HL-60/S4 (cell line): ENCODE measurements around the gene RASSF10.

ENCODE experiments used
- in situ Hi-C: fragments of 300-500 bp; cut with MboI; formaldehyde crosslinking; loops from 2 replicates; pipeline ENCODE4 v1.14.3; 2022; ENCODE audit warnings: low sequenced_read_pairs

Gene RASSF10

GRCh38 chr11:13008625-13009475, at the start of gene RASSF10:
RASSF10 (plus strand) TSS chr11:13009316; CDS start chr11:13009577, 261 bp downstream.
- in situ Hi-C loops, result no loop called here

GRCh38 chr11:12961615-12962014, 47.5 kb upstream of the RASSF10 start:
- in situ Hi-C loops, result loop anchor here (25.0 kb wide), 1 partner anchor 376 kb away; no protein-coding TSS in a partner anchor

- in situ Hi-C loops, result loop anchor here (25.0 kb wide), 1 partner anchor 375 kb away; no protein-coding TSS in a partner anchor
Measured at GRCh38 chr11:12962306-12962705, 46.8 kb upstream of the RASSF10 start.

- in situ Hi-C loops, result loop anchor here (25.0 kb wide), 1 partner anchor 374 kb away; no protein-coding TSS in a partner anchor
Measured at GRCh38 chr11:12963051-12963450, 46.1 kb upstream of the RASSF10 start.

- in situ Hi-C loops, result loop anchor here (25.0 kb wide), 1 partner anchor 373 kb away; no protein-coding TSS in a partner anchor
Measured at GRCh38 chr11:12963792-12964536, 45.2 kb upstream of the RASSF10 start.

GRCh38 chr11:12964650-12965049, 44.5 kb upstream of the RASSF10 start:
- in situ Hi-C loops, result loop anchor here (25.0 kb wide), 1 partner anchor 373 kb away; no protein-coding TSS in a partner anchor

- in situ Hi-C loops, result loop anchor here (25.0 kb wide), 1 partner anchor 371 kb away; no protein-coding TSS in a partner anchor
Measured at GRCh38 chr11:12966002-12966401, 43.1 kb upstream of the RASSF10 start.

- in situ Hi-C loops, result loop anchor here (25.0 kb wide), 1 partner anchor 369 kb away; no protein-coding TSS in a partner anchor
Measured at GRCh38 chr11:12968101-12968500, 41.0 kb upstream of the RASSF10 start.

- in situ Hi-C loops, result loop anchor here (25.0 kb wide), 1 partner anchor 368 kb away; no protein-coding TSS in a partner anchor
Measured at GRCh38 chr11:12968826-12969225, 40.3 kb upstream of the RASSF10 start.

GRCh38 chr11:12971955-12972354, 37.2 kb upstream of the RASSF10 start:
- in situ Hi-C loops, result loop anchor here (25.0 kb wide), 1 partner anchor 365 kb away; no protein-coding TSS in a partner anchor

GRCh38 chr11:12973528-12974181, 35.5 kb upstream of the RASSF10 start:
- in situ Hi-C loops, result loop anchor here (25.0 kb wide), 1 partner anchor 364 kb away; no protein-coding TSS in a partner anchor

- in situ Hi-C loops, result no loop called here
Measured at GRCh38 chr11:12975195-12975594, 33.9 kb upstream of the RASSF10 start.

- in situ Hi-C loops, result no loop called here
Measured at GRCh38 chr11:12979928-12980689, 29.0 kb upstream of the RASSF10 start.

GRCh38 chr11:12981676-12982522, 27.2 kb upstream of the RASSF10 start:
- in situ Hi-C loops, result no loop called here

- in situ Hi-C loops, result no loop called here
Measured at GRCh38 chr11:12983336-12983735, 25.8 kb upstream of the RASSF10 start.

GRCh38 chr11:12986194-12986898, 22.8 kb upstream of the RASSF10 start:
- in situ Hi-C loops, result no loop called here

- in situ Hi-C loops, result no loop called here
Measured at GRCh38 chr11:12989428-12990161, 19.5 kb upstream of the RASSF10 start.

GRCh38 chr11:12990162-12990480, 19.0 kb upstream of the RASSF10 start:
- in situ Hi-C loops, result no loop called here
